ENCODE measurements around the gene SLC35A2.
"Not testable (repeated sequence)": the region's sequence is repeated elsewhere in the genome, so short reads cannot be mapped to it uniquely, and the experiment has no call there.

The SLC35A2 gene

DNA sequence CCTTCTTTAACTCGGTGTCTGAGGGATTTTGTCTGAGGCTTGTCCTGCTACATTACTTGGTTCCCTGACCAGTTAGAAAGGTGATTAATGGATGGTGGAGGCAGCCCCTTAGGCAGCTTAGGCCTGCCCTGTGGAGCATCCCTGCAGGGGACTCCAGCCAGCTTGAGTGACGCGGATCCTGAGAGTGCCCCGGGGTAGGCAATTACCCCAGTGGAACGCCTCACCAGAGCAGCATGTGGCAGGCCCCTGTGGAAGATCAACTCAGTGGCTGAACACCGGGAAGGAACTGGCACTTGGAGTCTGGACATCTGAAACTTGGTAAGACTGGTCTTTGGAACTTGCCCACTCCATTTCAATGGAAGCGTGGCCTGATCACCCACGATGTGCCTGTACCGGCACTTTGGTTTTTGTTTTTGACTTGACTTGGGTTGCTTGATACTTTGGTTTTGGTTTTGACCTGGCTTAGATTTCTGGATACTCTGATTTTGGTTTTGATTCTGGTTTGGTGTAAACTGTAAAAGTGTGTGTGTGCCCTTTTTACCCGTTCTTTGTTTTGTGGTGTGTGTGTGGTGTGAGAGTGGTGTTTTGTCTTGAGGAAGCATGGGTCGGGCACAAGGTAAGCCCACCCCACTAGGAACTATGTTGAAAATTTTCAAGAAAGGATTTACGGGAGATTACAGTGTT lies 57.2 kb downstream of the SLC35A2 start:
- DNase-seq: not testable (repeated sequence)

DNA sequence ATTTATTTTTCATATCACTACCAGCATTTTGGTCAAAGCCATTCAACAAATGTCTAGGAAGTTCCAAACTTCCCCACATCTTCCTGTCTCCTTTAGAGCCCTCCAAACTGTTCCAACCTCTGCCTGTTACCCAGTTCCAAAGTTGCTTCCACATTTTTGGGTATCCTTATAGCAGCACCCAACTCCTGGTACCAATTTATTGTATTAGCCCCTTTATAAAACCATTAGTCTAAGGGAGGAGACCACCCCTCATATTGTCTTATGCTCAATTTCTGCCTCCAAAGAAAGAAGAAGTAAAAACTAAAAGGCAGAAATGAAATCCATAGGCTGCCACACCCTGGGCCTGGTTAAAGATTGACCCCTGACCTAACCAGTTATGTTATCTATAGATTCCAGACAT lies 58.0 kb downstream of the SLC35A2 start:
- not testable (repeated sequence) for DNase-seq
